ENCODE data around the gene NEK7.
"Not testable (repeated sequence)": the region's sequence is repeated elsewhere in the genome, so short reads cannot be mapped to it uniquely, and the experiment has no call there.

NEK7 gene

GRCh38 chr1:198220428-198220827 is 63.6 kb downstream of the NEK7 start:
- peaks cover 13% of the 10 kb centered on the region for H3K36me3 Mint-ChIP-seq (ENCODE audit: low read depth)
- no peak overlapping the region for H3K27ac Mint-ChIP-seq
- no peaks in the 10 kb centered on the region for H3K27me3 Mint-ChIP-seq
- no peak overlapping the region for H3K4me3 Mint-ChIP-seq
- no peaks in the 10 kb centered on the region for H3K4me1 Mint-ChIP-seq (ENCODE audit: low read depth)
- intact Hi-C loops (cut with micrococcal nuclease) = no loop called here
- H3K9me3 Mint-ChIP-seq = peaks cover 38% of the 10 kb centered on the region

- H3K9me3 Mint-ChIP-seq; H3K27ac Mint-ChIP-seq; H3K27me3 Mint-ChIP-seq; H3K4me1 Mint-ChIP-seq (ENCODE audit: low read depth); H3K4me3 Mint-ChIP-seq; intact Hi-C loops (cut with micrococcal nuclease): not testable (repeated sequence)
- peaks cover 20% of the 10 kb centered on the region for H3K36me3 Mint-ChIP-seq (ENCODE audit: low read depth)
Observed at GRCh38 chr1:198227010-198227409, 70.2 kb downstream of the NEK7 start.

GRCh38 chr1:198227454-198227853 is 70.7 kb downstream of the NEK7 start:
- H3K9me3 Mint-ChIP-seq; H3K27me3 Mint-ChIP-seq; H3K27ac Mint-ChIP-seq; H3K4me3 Mint-ChIP-seq; intact Hi-C loops (cut with micrococcal nuclease): not testable (repeated sequence)
- Mint-ChIP-seq H3K4me1 (ENCODE audit: low read depth) (peaks cover 11% of the 10 kb centered on the region), H3K36me3 (ENCODE audit: low read depth) (peaks cover 16% of the 10 kb centered on the region)

GRCh38 chr1:198228925-198229324 is 72.1 kb downstream of the NEK7 start:
- Mint-ChIP-seq H3K27ac (no peak overlapping the region), H3K4me3 (no peak overlapping the region), H3K36me3 (ENCODE audit: low read depth) (peaks cover 14% of the 10 kb centered on the region), H3K4me1 (ENCODE audit: low read depth) (peaks cover 15% of the 10 kb centered on the region), H3K9me3 (no peaks in the 10 kb centered on the region), H3K27me3 (no peaks in the 10 kb centered on the region)
- intact Hi-C loops (cut with micrococcal nuclease) = no loop called here

- H3K36me3 Mint-ChIP-seq (ENCODE audit: low read depth) = peaks cover 10% of the 10 kb centered on the region
- H3K27ac Mint-ChIP-seq = no peak overlapping the region
- no peaks in the 10 kb centered on the region for H3K27me3 Mint-ChIP-seq
- H3K4me3 Mint-ChIP-seq = no peak overlapping the region
- H3K9me3 Mint-ChIP-seq = no peaks in the 10 kb centered on the region
- intact Hi-C loops (cut with micrococcal nuclease) = loop anchor here (5.0 kb wide), 1 partner anchor 74 kb away; the partner anchor contains the start of gene NEK7
- H3K4me1 Mint-ChIP-seq (ENCODE audit: low read depth) = peaks cover 22% of the 10 kb centered on the region
Observed at GRCh38 chr1:198231779-198232178, 75.0 kb downstream of the NEK7 start.

- no peaks in the 10 kb centered on the region for H3K9me3 Mint-ChIP-seq
- peaks cover 8% of the 10 kb centered on the region for H3K36me3 Mint-ChIP-seq (ENCODE audit: low read depth)
- H3K27me3 Mint-ChIP-seq = no peaks in the 10 kb centered on the region
- no peak overlapping the region for H3K27ac Mint-ChIP-seq
- intact Hi-C loops (cut with micrococcal nuclease) = loop anchor here (5.0 kb wide), 1 partner anchor 75 kb away; the partner anchor contains the start of gene NEK7
- peaks cover 22% of the 10 kb centered on the region for H3K4me1 Mint-ChIP-seq (ENCODE audit: low read depth)
- no peak overlapping the region for H3K4me3 Mint-ChIP-seq
Observed at GRCh38 chr1:198232378-198232777, 75.6 kb downstream of the NEK7 start.

- no peak overlapping the region for H3K27ac Mint-ChIP-seq
- H3K4me3 Mint-ChIP-seq = no peak overlapping the region
- peaks cover 8% of the 10 kb centered on the region for H3K36me3 Mint-ChIP-seq (ENCODE audit: low read depth)
- intact Hi-C loops (cut with micrococcal nuclease) = loop anchor here (5.0 kb wide), 1 partner anchor 76 kb away; the partner anchor contains the start of gene NEK7
- peaks cover 22% of the 10 kb centered on the region for H3K4me1 Mint-ChIP-seq (ENCODE audit: low read depth)
- H3K9me3 Mint-ChIP-seq = no peaks in the 10 kb centered on the region
- H3K27me3 Mint-ChIP-seq = no peaks in the 10 kb centered on the region
Observed at GRCh38 chr1:198232940-198233675, 76.3 kb downstream of the NEK7 start.

GRCh38 chr1:198234520-198235251 is 77.9 kb downstream of the NEK7 start:
- Mint-ChIP-seq H3K4me3 (no peak overlapping the region), H3K27ac (no peak overlapping the region), H3K9me3 (no peaks in the 10 kb centered on the region), H3K27me3 (no peaks in the 10 kb centered on the region), H3K36me3 (ENCODE audit: low read depth) (peaks cover 8% of the 10 kb centered on the region), H3K4me1 (ENCODE audit: low read depth) (peaks cover 22% of the 10 kb centered on the region)
- intact Hi-C loops (cut with micrococcal nuclease) = loop anchor here (5.0 kb wide), 1 partner anchor 77 kb away; the partner anchor contains the start of gene NEK7

- intact Hi-C loops (cut with micrococcal nuclease) = no loop called here
- H3K9me3 Mint-ChIP-seq = no peaks in the 10 kb centered on the region
- H3K27me3 Mint-ChIP-seq = no peaks in the 10 kb centered on the region
Observed at GRCh38 chr1:198238121-198238520, 81.3 kb downstream of the NEK7 start.

GRCh38 chr1:198241553-198241952 is 84.8 kb downstream of the NEK7 start:
- no peak overlapping the region for H3K4me3 Mint-ChIP-seq
- intact Hi-C loops (cut with micrococcal nuclease) = no loop called here

More at GRCh38 chr1:198238121-198238520, 81.3 kb downstream of the NEK7 start:
- Mint-ChIP-seq H3K4me3 (no peak overlapping the region), H3K4me1 (ENCODE audit: low read depth) (peaks cover 28% of the 10 kb centered on the region), H3K36me3 (ENCODE audit: low read depth) (peaks cover 13% of the 10 kb centered on the region), H3K27ac (no peak overlapping the region)

GRCh38 chr1:198244772-198245171 is 88.0 kb downstream of the NEK7 start:
- Mint-ChIP-seq H3K9me3 (no peaks in the 10 kb centered on the region), H3K4me1 (ENCODE audit: low read depth) (peaks cover 24% of the 10 kb centered on the region), H3K36me3 (ENCODE audit: low read depth) (peaks cover 6% of the 10 kb centered on the region), H3K4me3 (no peak overlapping the region), H3K27me3 (no peaks in the 10 kb centered on the region), H3K27ac (no peak overlapping the region)
- intact Hi-C loops (cut with micrococcal nuclease) = no loop called here

More at GRCh38 chr1:198241553-198241952, 84.8 kb downstream of the NEK7 start:
- no peak overlapping the region for H3K27ac Mint-ChIP-seq
- no peaks in the 10 kb centered on the region for H3K9me3 Mint-ChIP-seq
- H3K4me1 Mint-ChIP-seq (ENCODE audit: low read depth) = peaks cover 24% of the 10 kb centered on the region
- no peaks in the 10 kb centered on the region for H3K27me3 Mint-ChIP-seq
- peaks cover 6% of the 10 kb centered on the region for H3K36me3 Mint-ChIP-seq (ENCODE audit: low read depth)

GRCh38 chr1:198245379-198245778 is 88.6 kb downstream of the NEK7 start:
- intact Hi-C loops (cut with micrococcal nuclease) = no loop called here
- Mint-ChIP-seq H3K9me3 (no peaks in the 10 kb centered on the region), H3K27ac (no peak overlapping the region), H3K4me3 (no peak overlapping the region), H3K36me3 (ENCODE audit: low read depth) (peaks cover 6% of the 10 kb centered on the region), H3K4me1 (ENCODE audit: low read depth) (peaks cover 24% of the 10 kb centered on the region), H3K27me3 (no peaks in the 10 kb centered on the region)

- no peaks in the 10 kb centered on the region for H3K9me3 Mint-ChIP-seq
- no peak overlapping the region for H3K27ac Mint-ChIP-seq
- peaks cover 6% of the 10 kb centered on the region for H3K36me3 Mint-ChIP-seq (ENCODE audit: low read depth)
- H3K27me3 Mint-ChIP-seq = no peaks in the 10 kb centered on the region
- H3K4me3 Mint-ChIP-seq = no peak overlapping the region
- peaks cover 21% of the 10 kb centered on the region for H3K4me1 Mint-ChIP-seq (ENCODE audit: low read depth)
- intact Hi-C loops (cut with micrococcal nuclease) = no loop called here
Observed at GRCh38 chr1:198246337-198246736, 89.5 kb downstream of the NEK7 start.

- Mint-ChIP-seq H3K27ac (no peak overlapping the region), H3K4me1 (ENCODE audit: low read depth) (peaks cover 28% of the 10 kb centered on the region)
- intact Hi-C loops (cut with micrococcal nuclease) = no loop called here
Observed at GRCh38 chr1:198253259-198253658, 96.5 kb downstream of the NEK7 start.

More at GRCh38 chr1:198253259-198253658, 96.5 kb downstream of the NEK7 start:
- Mint-ChIP-seq H3K27me3 (no peaks in the 10 kb centered on the region), H3K4me3 (no peak overlapping the region), H3K9me3 (no peaks in the 10 kb centered on the region), H3K36me3 (ENCODE audit: low read depth) (peaks cover 5% of the 10 kb centered on the region)
